Activated naive CD4-positive, alpha-beta T cell treated with anti-CD3 and anti-CD28 coated beads, Interleukin-2, amount 10 ng/mL, durations not matched to agents 7 days and 5 days (primary cell): ENCODE measurements around the gene GP1BA.
A peak's percentile ranks its signal among the peaks of the same experiment; 100 is the strongest.
"Not testable (repeated sequence)": the region's sequence is repeated elsewhere in the genome, so short reads cannot be mapped to it uniquely, and the experiment has no call there.

ENCODE experiments used
- CTCF ChIA-PET: fragments of 350-600 bp; sonication (Branson Sonifier 250); formaldehyde crosslinking; loops from one replicate; lab custom pipeline; 2021; ENCODE audit warnings: antibody characterized with exemption; lab: Charles Lee
- DNase-seq: peaks from one replicate; pipeline ENCODE4 v3.0.0-alpha.2; 2020
- H3K27ac Mint-ChIP-seq: one replicate; pipeline ENCODE4 v1.8.0; 2021; ENCODE audit warnings: mild to moderate bottlenecking, moderate library complexity, mixed read lengths
- H3K27me3 Mint-ChIP-seq: one replicate; pipeline ENCODE4 v1.8.0; 2021; ENCODE audit warnings: mild to moderate bottlenecking, mixed read lengths
- H3K36me3 Mint-ChIP-seq: one replicate; pipeline ENCODE4 v1.8.0; 2021; ENCODE audit warnings: mixed read lengths
- H3K4me1 Mint-ChIP-seq: one replicate; pipeline ENCODE4 v1.8.0; 2021; ENCODE audit warnings: mixed read lengths
- H3K4me3 Mint-ChIP-seq: one replicate; pipeline ENCODE4 v1.8.0; 2021; ENCODE audit warnings: mild to moderate bottlenecking, moderate library complexity, mixed read lengths
- H3K9me3 Mint-ChIP-seq: one replicate; pipeline ENCODE4 v1.8.0; 2021; ENCODE audit warnings: mixed read lengths

The GP1BA gene

GRCh38 chr17:4908711-4909496 lies 23.2 kb upstream of the GP1BA start:
- Mint-ChIP-seq H3K4me3 (no peak overlapping the region), H3K4me1 (peaks cover 7% of the 10 kb centered on the region), H3K36me3 (no peaks in the 10 kb centered on the region), H3K9me3 (no peaks in the 10 kb centered on the region), H3K27ac (no peak overlapping the region), H3K27me3 (peaks cover 26% of the 10 kb centered on the region)
- CTCF ChIA-PET: interaction anchor here (0.6 to 2.1 kb wide), 24 partner anchors 9 to 154 kb away, joined by 3 to 15 read pairs (median 6); partner anchors contain the start of genes C17orf107, CAMTA2, ENO3 and PSMB6
- DNase-seq: peak; percentile 90

- CTCF ChIA-PET: no interaction called here
- no peaks in the 10 kb centered on the region for H3K36me3 Mint-ChIP-seq
- no peaks in the 10 kb centered on the region for H3K4me1 Mint-ChIP-seq
- no peaks in the 10 kb centered on the region for H3K9me3 Mint-ChIP-seq
- peaks cover 15% of the 10 kb centered on the region for H3K27me3 Mint-ChIP-seq
- no peak overlapping the region for H3K27ac Mint-ChIP-seq
- H3K4me3 Mint-ChIP-seq: no peak overlapping the region
- DNase-seq: no peak
Observed at GRCh38 chr17:4913994-4914393, 18.1 kb upstream of the GP1BA start.

DNA sequence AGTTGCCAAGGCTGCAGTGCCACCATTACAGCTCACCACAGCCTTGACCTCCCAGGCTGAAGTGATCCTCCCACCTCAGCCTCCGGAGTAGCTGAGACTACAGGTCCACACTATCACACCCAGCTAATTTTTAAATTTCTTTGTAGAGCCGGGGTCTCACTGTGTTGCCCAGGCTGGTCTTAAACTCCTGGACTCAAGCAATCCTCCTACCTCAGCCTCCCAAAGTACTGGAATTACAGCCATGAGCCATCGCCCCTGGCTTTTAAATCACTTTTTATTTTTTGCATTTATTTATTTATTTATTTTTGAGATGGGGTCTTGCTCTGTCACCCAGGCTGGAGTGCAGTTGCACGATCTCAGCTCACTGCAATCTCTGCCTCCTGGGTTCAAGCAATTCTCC lies 17.5 kb upstream of the GP1BA start:
- H3K36me3 Mint-ChIP-seq, H3K27ac Mint-ChIP-seq, H3K4me3 Mint-ChIP-seq, DNase-seq, CTCF ChIA-PET, H3K4me1 Mint-ChIP-seq, H3K9me3 Mint-ChIP-seq: not testable (repeated sequence)
- peaks cover 15% of the 10 kb centered on the region for H3K27me3 Mint-ChIP-seq

GRCh38 chr17:4919511-4920047 lies 12.5 kb upstream of the GP1BA start:
- H3K27ac Mint-ChIP-seq: no peak overlapping the region
- H3K4me1 Mint-ChIP-seq: no peaks in the 10 kb centered on the region
- CTCF ChIA-PET: interaction anchor here (1.1 kb wide), 1 partner anchor 10 kb away, joined by 7 read pairs; no protein-coding TSS in a partner anchor
- H3K27me3 Mint-ChIP-seq: no peaks in the 10 kb centered on the region
- no peaks in the 10 kb centered on the region for H3K36me3 Mint-ChIP-seq
- no peaks in the 10 kb centered on the region for H3K9me3 Mint-ChIP-seq
- no peak overlapping the region for H3K4me3 Mint-ChIP-seq
- no peak for DNase-seq

DNA sequence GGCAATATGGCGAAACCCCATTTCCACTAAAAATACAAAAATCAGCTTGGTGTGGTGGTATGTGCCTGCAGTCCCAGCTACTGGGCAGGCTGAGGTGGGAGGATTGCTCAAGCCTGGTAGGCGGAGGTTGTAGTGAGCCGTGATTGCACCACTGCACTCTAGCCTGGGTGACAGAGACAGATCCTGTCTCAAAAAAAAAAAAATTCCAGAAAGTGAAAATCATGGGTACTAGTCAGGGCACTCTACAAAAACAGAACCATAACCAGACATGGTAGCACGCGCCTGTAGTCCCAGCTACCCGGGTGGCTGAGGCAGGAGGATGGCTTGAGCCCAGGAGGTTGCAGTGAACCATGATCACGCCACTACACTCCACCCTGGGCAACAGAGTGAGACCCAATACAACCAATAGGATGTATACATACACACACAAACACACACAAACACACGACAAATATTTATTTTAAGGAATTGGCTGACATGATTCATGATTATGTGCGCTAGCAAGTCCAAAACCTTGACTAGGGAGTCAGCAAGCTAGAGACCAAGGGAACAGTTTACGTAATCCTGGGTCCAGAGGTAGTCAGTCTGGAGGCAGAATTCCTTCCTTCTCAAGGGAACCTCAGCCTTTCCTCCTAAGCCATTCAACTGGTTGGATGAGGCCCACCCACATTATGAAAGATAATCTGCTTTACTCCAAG lies 11.6 kb upstream of the GP1BA start:
- DNase-seq: no peak
- no peak overlapping the region for H3K27ac Mint-ChIP-seq
- H3K27me3 Mint-ChIP-seq: no peaks in the 10 kb centered on the region
- no peaks in the 10 kb centered on the region for H3K9me3 Mint-ChIP-seq
- no peaks in the 10 kb centered on the region for H3K4me1 Mint-ChIP-seq
- no peaks in the 10 kb centered on the region for H3K36me3 Mint-ChIP-seq
- no peak overlapping the region for H3K4me3 Mint-ChIP-seq
- CTCF ChIA-PET: interaction anchor here (1.1 kb wide), 1 partner anchor 11 kb away, joined by 7 read pairs; no protein-coding TSS in a partner anchor

DNA sequence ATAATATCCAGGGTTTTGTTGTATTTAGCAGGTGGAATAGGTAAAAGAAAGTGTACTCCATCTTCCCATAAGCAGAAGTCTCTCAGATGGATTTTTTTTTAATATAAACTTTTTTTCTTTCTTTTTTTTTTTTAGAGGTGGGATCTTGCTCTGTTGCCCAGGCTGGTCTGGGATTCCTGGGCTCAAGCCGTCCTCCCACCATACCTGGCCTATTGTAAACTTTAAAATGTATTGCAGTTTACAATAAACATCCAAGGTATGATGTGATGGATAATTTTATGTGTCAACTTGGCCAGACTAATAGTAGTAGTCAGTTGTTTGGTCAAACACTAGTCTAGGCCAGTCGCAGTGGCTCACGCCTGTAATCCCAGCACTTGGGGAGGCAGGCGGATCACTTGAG lies 10.8 kb upstream of the GP1BA start:
- H3K27ac Mint-ChIP-seq: no peak overlapping the region
- no peaks in the 10 kb centered on the region for H3K9me3 Mint-ChIP-seq
- H3K4me3 Mint-ChIP-seq: no peak overlapping the region
- no peaks in the 10 kb centered on the region for H3K27me3 Mint-ChIP-seq
- CTCF ChIA-PET: no interaction called here
- no peaks in the 10 kb centered on the region for H3K36me3 Mint-ChIP-seq
- DNase-seq: no peak
- no peaks in the 10 kb centered on the region for H3K4me1 Mint-ChIP-seq

GRCh38 chr17:4926577-4927335 lies 5.3 kb upstream of the GP1BA start:
- H3K27me3 Mint-ChIP-seq, CTCF ChIA-PET, H3K9me3 Mint-ChIP-seq, H3K4me3 Mint-ChIP-seq, DNase-seq, H3K27ac Mint-ChIP-seq, H3K4me1 Mint-ChIP-seq: not testable (repeated sequence)
- peaks cover 16% of the 10 kb centered on the region for H3K36me3 Mint-ChIP-seq

- DNase-seq: no peak
- CTCF ChIA-PET: no interaction called here
Observed at GRCh38 chr17:4928881-4929280, 3.2 kb upstream of the GP1BA start.

DNA sequence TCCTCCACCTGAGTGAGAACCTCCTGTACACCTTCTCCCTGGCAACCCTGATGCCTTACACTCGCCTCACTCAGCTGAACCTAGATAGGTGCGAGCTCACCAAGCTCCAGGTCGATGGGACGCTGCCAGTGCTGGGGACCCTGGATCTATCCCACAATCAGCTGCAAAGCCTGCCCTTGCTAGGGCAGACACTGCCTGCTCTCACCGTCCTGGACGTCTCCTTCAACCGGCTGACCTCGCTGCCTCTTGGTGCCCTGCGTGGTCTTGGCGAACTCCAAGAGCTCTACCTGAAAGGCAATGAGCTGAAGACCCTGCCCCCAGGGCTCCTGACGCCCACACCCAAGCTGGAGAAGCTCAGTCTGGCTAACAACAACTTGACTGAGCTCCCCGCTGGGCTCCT lies 679 bp downstream of the GP1BA start:
- CTCF ChIA-PET: no interaction called here
- peaks cover 37% of the 10 kb centered on the region for H3K36me3 Mint-ChIP-seq
- H3K27me3 Mint-ChIP-seq: peaks cover 8% of the 10 kb centered on the region
- no peak for DNase-seq
- H3K27ac Mint-ChIP-seq: no peak overlapping the region
- peaks cover 27% of the 10 kb centered on the region for H3K4me1 Mint-ChIP-seq
- no peaks in the 10 kb centered on the region for H3K9me3 Mint-ChIP-seq
- H3K4me3 Mint-ChIP-seq: no peak overlapping the region

More at GRCh38 chr17:4928881-4929280, 3.2 kb upstream of the GP1BA start:
- peaks cover 18% of the 10 kb centered on the region for H3K36me3 Mint-ChIP-seq
- H3K27ac Mint-ChIP-seq: no peak overlapping the region
- H3K27me3 Mint-ChIP-seq: peaks cover 1% of the 10 kb centered on the region
- H3K9me3 Mint-ChIP-seq: no peaks in the 10 kb centered on the region
- no peak overlapping the region for H3K4me3 Mint-ChIP-seq
- H3K4me1 Mint-ChIP-seq: peaks cover 6% of the 10 kb centered on the region

DNA sequence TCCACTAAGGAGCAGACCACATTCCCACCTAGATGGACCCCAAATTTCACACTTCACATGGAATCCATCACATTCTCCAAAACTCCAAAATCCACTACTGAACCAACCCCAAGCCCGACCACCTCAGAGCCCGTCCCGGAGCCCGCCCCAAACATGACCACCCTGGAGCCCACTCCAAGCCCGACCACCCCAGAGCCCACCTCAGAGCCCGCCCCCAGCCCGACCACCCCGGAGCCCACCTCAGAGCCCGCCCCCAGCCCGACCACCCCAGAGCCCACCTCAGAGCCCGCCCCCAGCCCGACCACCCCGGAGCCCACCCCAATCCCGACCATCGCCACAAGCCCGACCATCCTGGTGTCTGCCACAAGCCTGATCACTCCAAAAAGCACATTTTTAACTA lies 1.6 kb downstream of the GP1BA start:
- CTCF ChIA-PET: interaction anchor here (0.7 to 1.2 kb wide), 2 partner anchors 22 to 24 kb away, joined by 4 read pairs; no protein-coding TSS in a partner anchor
- Mint-ChIP-seq H3K36me3 (peaks cover 45% of the 10 kb centered on the region), H3K27ac (peak overlapping the region; percentile 73), H3K4me1 (peaks cover 35% of the 10 kb centered on the region), H3K9me3 (no peaks in the 10 kb centered on the region), H3K4me3 (no peak overlapping the region), H3K27me3 (peaks cover 8% of the 10 kb centered on the region)
- no peak for DNase-seq

- DNase-seq: no peak
- H3K27me3 Mint-ChIP-seq: peaks cover 8% of the 10 kb centered on the region
- H3K27ac Mint-ChIP-seq: peak overlapping the region; percentile 73
- H3K4me1 Mint-ChIP-seq: peaks cover 41% of the 10 kb centered on the region
- no peak overlapping the region for H3K4me3 Mint-ChIP-seq
- CTCF ChIA-PET: interaction anchor here (0.7 to 1.2 kb wide), 2 partner anchors 22 to 25 kb away, joined by 4 read pairs; no protein-coding TSS in a partner anchor
- H3K36me3 Mint-ChIP-seq: peaks cover 43% of the 10 kb centered on the region
- H3K9me3 Mint-ChIP-seq: no peaks in the 10 kb centered on the region
Observed at GRCh38 chr17:4934173-4934979, 2.3 kb downstream of the GP1BA start.

GRCh38 chr17:4935650-4936049 lies 3.6 kb downstream of the GP1BA start:
- Mint-ChIP-seq H3K4me1 (peaks cover 41% of the 10 kb centered on the region), H3K36me3 (peaks cover 45% of the 10 kb centered on the region), H3K27ac (no peak overlapping the region), H3K27me3 (peaks cover 12% of the 10 kb centered on the region), H3K9me3 (no peaks in the 10 kb centered on the region), H3K4me3 (no peak overlapping the region)
- CTCF ChIA-PET: interaction anchor here (1.0 kb wide), 1 partner anchor 33 kb away, joined by 4 read pairs; the partner anchor contains the start of gene CHRNE
- DNase-seq: no peak

DNA sequence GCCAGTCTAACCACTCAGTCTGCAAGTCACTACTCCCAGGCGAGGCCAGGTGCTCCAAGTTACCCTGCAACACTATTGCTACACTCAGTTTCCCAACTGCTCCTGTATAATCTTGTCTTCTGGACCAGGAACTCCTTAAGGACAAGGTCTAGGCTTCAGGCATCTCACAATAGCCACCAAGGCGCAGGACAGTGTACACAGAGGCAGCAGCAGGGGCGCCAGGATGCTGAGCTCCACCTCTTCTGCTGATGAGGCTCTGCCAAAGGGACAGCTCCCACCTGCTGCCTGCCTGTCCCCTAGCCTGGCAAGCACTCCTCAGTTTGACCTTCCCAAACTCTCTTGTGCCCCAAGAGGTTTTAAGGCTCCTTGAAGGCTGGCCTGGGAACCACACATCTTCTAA lies 4.4 kb downstream of the GP1BA start:
- Mint-ChIP-seq H3K4me1 (peaks cover 41% of the 10 kb centered on the region), H3K9me3 (no peaks in the 10 kb centered on the region), H3K36me3 (peaks cover 47% of the 10 kb centered on the region), H3K4me3 (no peak overlapping the region), H3K27me3 (peaks cover 12% of the 10 kb centered on the region), H3K27ac (peak overlapping the region; percentile 21)
- CTCF ChIA-PET: interaction anchor here (1.0 to 1.3 kb wide), 2 partner anchors 28 to 33 kb away, joined by 4 to 5 read pairs; partner anchors contain the start of gene CHRNE
- no peak for DNase-seq
